H9 (cell line): ENCODE measurements around the gene ZNF484. TPM values are rescaled to one million over a fixed set of nuclear protein-coding genes. Genes with fewer than 3 reads are reported as not detected.

ENCODE experiments used
- DNase-seq: peaks from one replicate; pipeline ENCODE4 v3.0.0-alpha.2; 2017
- H2AFZ ChIP-seq: one replicate; pipeline ENCODE4 v1.6.1; 2013; ENCODE audit warnings: mild to moderate bottlenecking, low read length, control low read depth, moderate library complexity
- H2AK5ac ChIP-seq: 2 replicates; pipeline ENCODE4 v1.6.1; 2013; ENCODE audit warnings: low read length, control low read depth, mixed read lengths; ENCODE audit not compliant: insufficient read length
- H2BK120ac ChIP-seq: one replicate; pipeline ENCODE4 v1.6.1; 2013; ENCODE audit warnings: low read depth, mild to moderate bottlenecking, low read length, control low read depth, inconsistent platforms; ENCODE audit not compliant: poor library complexity, severe bottlenecking
- H2BK12ac ChIP-seq: 2 replicates; pipeline ENCODE4 v1.6.1; 2013; ENCODE audit warnings: low read length, control low read depth, mixed read lengths, low read depth; ENCODE audit not compliant: insufficient read length
- H2BK15ac ChIP-seq: 2 replicates; pipeline ENCODE4 v1.6.1; 2013; ENCODE audit warnings: low read depth, low read length, control low read depth
- H2BK20ac ChIP-seq: one replicate; pipeline ENCODE4 v1.6.1; 2013; ENCODE audit warnings: low read depth, mild to moderate bottlenecking, low read length, control low read depth, inconsistent platforms; ENCODE audit not compliant: poor library complexity, severe bottlenecking
- H2BK5ac ChIP-seq: 2 replicates; pipeline ENCODE4 v1.6.1; 2013; ENCODE audit warnings: low read length, control low read depth, mixed read lengths; ENCODE audit not compliant: insufficient read length
- H3K14ac ChIP-seq: 2 replicates; pipeline ENCODE4 v1.6.1; 2013; ENCODE audit warnings: low read length, control low read depth; ENCODE audit not compliant: insufficient read depth
- H3K18ac ChIP-seq: 2 replicates; pipeline ENCODE4 v1.6.1; 2013; ENCODE audit warnings: low read depth, mild to moderate bottlenecking, mixed read lengths, low read length, control low read depth; ENCODE audit not compliant: insufficient read length
- H3K23ac ChIP-seq: 2 replicates; pipeline ENCODE4 v1.6.1; 2013; ENCODE audit warnings: low read length, control low read depth, mixed read lengths, low read depth; ENCODE audit not compliant: insufficient read length
- H3K23me2 ChIP-seq: 2 replicates; pipeline ENCODE4 v1.6.1; 2013; ENCODE audit warnings: low read depth, mild to moderate bottlenecking, mixed read lengths, low read length, control low read depth; ENCODE audit not compliant: insufficient read length, poor library complexity, severe bottlenecking
- H3K27ac ChIP-seq: 2 replicates; pipeline ENCODE4 v1.5.1; 2013; ENCODE audit warnings: low read length, control low read depth, mixed read lengths, low read depth; ENCODE audit not compliant: insufficient read length
- H3K27me3 ChIP-seq: 2 replicates; pipeline ENCODE4 v1.6.1; 2013; ENCODE audit warnings: low read length, control low read depth, inconsistent platforms; ENCODE audit not compliant: insufficient read depth
- H3K4ac ChIP-seq: 2 replicates; pipeline ENCODE4 v1.6.1; 2013; ENCODE audit warnings: low read depth, mild to moderate bottlenecking, control low read depth, inconsistent platforms, low read length, moderate library complexity
- H3K4me1 ChIP-seq: 2 replicates; pipeline ENCODE4 v1.6.1; 2013; ENCODE audit warnings: low read length, control low read depth, inconsistent platforms; ENCODE audit not compliant: insufficient read depth
- H3K4me2 ChIP-seq: 2 replicates; pipeline ENCODE4 v1.6.1; 2013; ENCODE audit warnings: low read length, control low read depth, mixed read lengths; ENCODE audit not compliant: insufficient read length, insufficient read depth
- H3K56ac ChIP-seq: 2 replicates; pipeline ENCODE4 v1.6.1; 2013; ENCODE audit warnings: low read depth, mild to moderate bottlenecking, mixed read lengths, low read length, control low read depth; ENCODE audit not compliant: insufficient read length
- H3K79me1 ChIP-seq: 2 replicates; pipeline ENCODE4 v1.6.1; 2013; ENCODE audit warnings: low read depth, mild to moderate bottlenecking, moderate library complexity, low read length, control low read depth, inconsistent platforms; ENCODE audit not compliant: insufficient read depth, poor library complexity, severe bottlenecking
- H3K79me2 ChIP-seq: 2 replicates; pipeline ENCODE4 v1.6.1; 2013; ENCODE audit warnings: low read length, control low read depth, inconsistent platforms; ENCODE audit not compliant: insufficient read depth
- H3K9ac ChIP-seq: 2 replicates; pipeline ENCODE4 v1.6.1; 2013; ENCODE audit warnings: low read length, control low read depth, mixed read lengths; ENCODE audit not compliant: insufficient read length; ENCODE audit errors: extremely low read depth
- H3K9me3 ChIP-seq: one replicate; pipeline ENCODE4 v1.6.1; 2013; ENCODE audit warnings: low read depth, low read length, inconsistent platforms; ENCODE audit not compliant: control insufficient read depth
- H3T11ph ChIP-seq: one replicate; pipeline ENCODE4 v1.6.1; 2013; ENCODE audit warnings: mild to moderate bottlenecking, low read length, control low read depth, inconsistent platforms
- H4K20me1 ChIP-seq: one replicate; pipeline ENCODE4 v1.6.1; 2013; ENCODE audit not compliant: control insufficient read depth, insufficient read length, insufficient read depth
- H4K5ac ChIP-seq: 2 replicates; pipeline ENCODE4 v1.6.1; 2013; ENCODE audit warnings: low read depth, mild to moderate bottlenecking, mixed read lengths, low read length, control low read depth; ENCODE audit not compliant: insufficient read length
- H4K8ac ChIP-seq: replicated peaks from 2 replicates; pipeline ENCODE4 v1.6.1; 2013; ENCODE audit warnings: low read length, control low read depth, mixed read lengths, low read depth; ENCODE audit not compliant: insufficient read length
- H4K91ac ChIP-seq: 2 replicates; pipeline ENCODE4 v1.6.1; 2013; ENCODE audit warnings: low read depth, mild to moderate bottlenecking, moderate library complexity, mixed read lengths, low read length, control low read depth; ENCODE audit not compliant: insufficient read length
- H3K27ac Mint-ChIP-seq, 3 experiments: 2 replicates in 2 of 3; 3 replicates in 1 of 3; pipeline ENCODE4 v1.8.0; 2020 to 2021; ENCODE audit warnings: mixed read lengths in 3 of 3, mild to moderate bottlenecking in 1 of 3, moderate library complexity in 1 of 3
- H3K27me3 Mint-ChIP-seq: 2 replicates; pipeline ENCODE4 v1.8.0; 2021; ENCODE audit warnings: low read depth, mild to moderate bottlenecking, moderate library complexity, mixed read lengths
- H3K36me3 Mint-ChIP-seq, 3 experiments: 2 replicates in 2 of 3; 3 replicates in 1 of 3; pipeline ENCODE4 v1.8.0; 2020 to 2021; ENCODE audit warnings: low read depth in 3 of 3, mixed read lengths in 3 of 3; ENCODE audit not compliant: insufficient read depth in 1 of 3
- H3K4me1 Mint-ChIP-seq, 2 experiments: 2 replicates each; pipeline ENCODE4 v1.8.0; 2020; ENCODE audit warnings: mixed read lengths in 2 of 2
- H3K4me3 Mint-ChIP-seq, 2 experiments: 2 replicates in 1 of 2; 3 replicates in 1 of 2; pipeline ENCODE4 v1.8.0; 2020 to 2021; ENCODE audit warnings: mild to moderate bottlenecking in 2 of 2, mixed read lengths in 2 of 2, moderate library complexity in 1 of 2
- H3K9me3 Mint-ChIP-seq, 2 experiments: 2 replicates in 1 of 2; 3 replicates in 1 of 2; pipeline ENCODE4 v1.8.0; 2020; ENCODE audit warnings: mild to moderate bottlenecking in 2 of 2, mixed read lengths in 2 of 2, moderate library complexity in 1 of 2
- CTCF ChIP-seq: fragments of 200-600 bp; sonication (generic); conservative IDR thresholded peaks from 3 replicates; pipeline ENCODE4 v1.8.0; 2021; ENCODE audit warnings: antibody characterized with exemption, mild to moderate bottlenecking
- WGBS: extraction: QIAGEN DNeasy Blood & Tissue Kit; methylation state at CpG from one replicate; pipeline ENCODE4 v1.1.7; 2013; ENCODE audit warnings: missing lambda C conversion rate, low lambda C conversion rate, mixed read lengths; ENCODE audit not compliant: insufficient read length; ENCODE audit errors: extremely low coverage; 5-methylcytosine and 5-hydroxymethylcytosine counted together
- total RNA-seq: library from RNA; stranded (reverse); gene quantifications from 2 replicates; pipeline ENCODE4 v1.2.1, GENCODE V29; 2021

The ZNF484 gene
- total RNA-seq, 1 experiment from 2014 or later: 10.2 TPM

DNA sequence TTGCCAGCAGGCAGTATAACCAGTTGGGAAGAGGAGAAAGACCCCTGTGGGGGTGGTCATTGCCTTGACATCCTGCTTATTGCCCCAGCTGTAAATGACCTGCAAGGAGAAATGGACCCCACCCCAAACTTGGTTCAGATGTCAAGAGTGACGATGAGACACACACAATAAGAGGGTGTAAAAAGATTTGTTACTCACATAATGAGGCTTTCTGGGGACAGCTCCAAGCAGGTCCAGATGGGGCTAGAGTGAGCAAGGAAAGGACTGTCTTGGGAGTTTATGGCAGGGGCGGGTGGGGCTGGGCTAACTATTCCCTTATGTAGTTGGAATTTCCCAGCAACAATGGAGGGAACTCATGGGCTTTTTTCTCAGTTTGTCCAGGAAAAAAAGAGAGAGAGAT lies 24.1 kb downstream of the ZNF484 start:
- Histone ChIP-seq H3K4ac (no peak overlapping the region), H3K18ac (no peak overlapping the region), H2BK5ac (no peak overlapping the region), H3T11ph (no peak overlapping the region), H3K4me2 (no peak overlapping the region), H4K20me1 (no peaks in the 10 kb centered on the region), H3K56ac (no peak overlapping the region), H2BK15ac (no peak overlapping the region), H2BK120ac (no peak overlapping the region), H2BK20ac (no peak overlapping the region), H4K8ac (no peak overlapping the region), H3K23me2 (no peaks in the 10 kb centered on the region), H4K91ac (no peak overlapping the region), H3K27me3 (no peaks in the 10 kb centered on the region), H2AK5ac (no peak overlapping the region), H2BK12ac (no peak overlapping the region), H3K79me2 (no peaks in the 10 kb centered on the region), H3K4me1 (no peaks in the 10 kb centered on the region), H3K23ac (no peak overlapping the region), H4K5ac (no peak overlapping the region), H3K14ac (no peak overlapping the region), H3K9ac (no peak overlapping the region), H3K9me3 (no peaks in the 10 kb centered on the region), H3K27ac (no peak overlapping the region), H3K79me1 (no peaks in the 10 kb centered on the region), H2AFZ (no peak overlapping the region)
- TF ChIP-seq CTCF: no peak
- Mint-ChIP-seq H3K9me3 (peaks cover 9 to 16% of the 10 kb centered on the region in 2 experiments; a peak in 4 of 5 replicates), H3K36me3 (peaks cover 59 to 72% (median 61%) of the 10 kb centered on the region in 3 experiments), H3K4me1 (no peaks in the 10 kb centered on the region), H3K4me3 (no peak overlapping the region), H3K27me3 (no peaks in the 10 kb centered on the region), H3K27ac (no peak overlapping the region)
- no peak for DNase-seq
- WGBS: no CpG with 5 or more reads among the region's 2 CpGs
